GM20000 (cell line): ENCODE results near the gene MIOX.

Experiments used
- DNase-seq: peaks from one replicate; pipeline ENCODE4 v3.0.0; 2012; ENCODE audit warnings: low spot score
- CTCF ChIP-seq: IDR thresholded peaks from 2 replicates; pipeline ENCODE4 v1.5.1; 2012; ENCODE audit warnings: mild to moderate bottlenecking, control low read depth; ENCODE audit errors: extremely low read depth, missing control alignments

MIOX gene

GRCh38 chr22:50522806-50523438 lies 36.3 kb downstream of the MIOX start:
- no peak for TF ChIP-seq CTCF
- no peak for DNase-seq

GRCh38 chr22:50523458-50523805 lies 36.8 kb downstream of the MIOX start:
- DNase-seq, result no peak
- no peak for TF ChIP-seq CTCF

- no peak for TF ChIP-seq CTCF
- no peak for DNase-seq
Observed at GRCh38 chr22:50523806-50524675, 37.4 kb downstream of the MIOX start.

- no peak for DNase-seq
- TF ChIP-seq CTCF, result no peak
Observed at GRCh38 chr22:50524676-50525103, 38.0 kb downstream of the MIOX start.

GRCh38 chr22:50525104-50525857 lies 38.6 kb downstream of the MIOX start, which contains the start of gene SCO2:
Gene SCO2, minus strand, starts transcription at chr22:50525598. Its CDS starts 1,187 bp downstream, at chr22:50524411.
- peak; percentile 40 for TF ChIP-seq CTCF
- DNase-seq, result peak; percentile 99

GRCh38 chr22:50525858-50526107 lies 39.1 kb downstream of the MIOX start:
- TF ChIP-seq CTCF, result no peak
- no peak for DNase-seq
